ENCODE data around the gene EPB41L4B. TPM values are rescaled to one million over a fixed set of nuclear protein-coding genes. Genes with fewer than 3 reads are reported as not detected.

EPB41L4B gene
- total RNA-seq, 2 donors from 2014 or later, result 13.3 to 15.1 TPM

DNA sequence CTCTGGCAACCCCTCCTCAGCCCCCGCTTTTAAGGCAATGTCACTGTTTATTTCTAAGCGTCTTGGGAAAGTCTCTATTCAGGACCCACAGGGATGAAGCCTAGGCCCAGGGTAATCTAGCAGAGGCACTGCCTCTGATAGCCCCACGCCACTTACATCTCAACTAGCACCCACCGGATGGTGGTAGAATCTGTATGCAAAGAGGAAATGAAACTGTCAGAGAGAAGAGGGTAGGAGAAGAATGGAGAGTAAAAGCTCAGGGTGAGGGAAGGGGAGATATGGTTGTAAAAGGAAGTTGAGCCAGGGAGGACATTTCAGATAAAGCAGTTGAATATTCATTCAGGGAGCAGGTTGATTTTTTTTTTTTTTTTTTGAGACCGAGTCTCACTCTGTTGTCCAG is 156.8 kb downstream of the EPB41L4B start:
- 86% methylated on average over 5 of the region's 5 CpGs for WGBS
- DNase-seq (ENCODE audit: low spot score), result no peak
- intact Hi-C loops (cut with DNase I), result no loop called here

DNA sequence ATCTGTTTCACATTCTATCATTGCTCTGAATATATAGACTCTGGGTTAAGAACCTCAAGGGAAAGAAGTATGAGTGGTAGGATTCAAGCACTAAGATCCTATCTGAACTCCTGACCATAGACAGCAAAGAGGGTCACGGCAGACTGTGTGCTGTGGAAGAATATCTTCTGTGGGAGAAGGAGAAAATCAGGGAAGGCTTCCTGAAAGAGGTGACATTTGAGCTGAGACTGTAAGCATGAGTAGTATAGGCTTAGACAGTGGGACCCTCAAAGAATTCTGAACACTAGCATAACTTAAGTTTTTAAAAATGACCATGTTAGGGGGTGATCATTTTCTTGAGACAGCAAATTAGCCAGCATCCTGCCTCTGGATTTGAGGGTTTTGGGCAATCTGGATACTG is 157.7 kb downstream of the EPB41L4B start:
- no peak for TF ChIP-seq POLR2AphosphoS5 (IDR thresholded peaks at IDR 0.05)
- TF ChIP-seq POLR2A (IDR thresholded peaks at IDR 0.05), result no peak
- TF ChIP-seq, protein P1, sequence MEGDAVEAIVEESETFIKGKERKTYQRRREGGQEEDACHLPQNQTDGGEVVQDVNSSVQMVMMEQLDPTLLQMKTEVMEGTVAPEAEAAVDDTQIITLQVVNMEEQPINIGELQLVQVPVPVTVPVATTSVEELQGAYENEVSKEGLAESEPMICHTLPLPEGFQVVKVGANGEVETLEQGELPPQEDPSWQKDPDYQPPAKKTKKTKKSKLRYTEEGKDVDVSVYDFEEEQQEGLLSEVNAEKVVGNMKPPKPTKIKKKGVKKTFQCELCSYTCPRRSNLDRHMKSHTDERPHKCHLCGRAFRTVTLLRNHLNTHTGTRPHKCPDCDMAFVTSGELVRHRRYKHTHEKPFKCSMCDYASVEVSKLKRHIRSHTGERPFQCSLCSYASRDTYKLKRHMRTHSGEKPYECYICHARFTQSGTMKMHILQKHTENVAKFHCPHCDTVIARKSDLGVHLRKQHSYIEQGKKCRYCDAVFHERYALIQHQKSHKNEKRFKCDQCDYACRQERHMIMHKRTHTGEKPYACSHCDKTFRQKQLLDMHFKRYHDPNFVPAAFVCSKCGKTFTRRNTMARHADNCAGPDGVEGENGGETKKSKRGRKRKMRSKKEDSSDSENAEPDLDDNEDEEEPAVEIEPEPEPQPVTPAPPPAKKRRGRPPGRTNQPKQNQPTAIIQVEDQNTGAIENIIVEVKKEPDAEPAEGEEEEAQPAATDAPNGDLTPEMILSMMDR (IDR thresholded peaks at IDR 0.05), result no peak
- Histone ChIP-seq H3K4me1 (replicated peaks) (no peaks in the 10 kb centered on the region), H3K27ac (no peak overlapping the region), H3K27me3 (replicated peaks; ENCODE audit: insufficient read depth) (no peaks in the 10 kb centered on the region), H3K9me3 (no peaks in the 10 kb centered on the region), H3K4me3 (no peak overlapping the region), H3K36me3 (no peaks in the 10 kb centered on the region)
- intact Hi-C loops (cut with DNase I), result no loop called here
- DNase-seq (ENCODE audit: low spot score), result no peak
- 97% methylated on average over 1 of the region's 1 CpG for WGBS

More for the DNA sequence above, 156.8 kb downstream of the EPB41L4B start:
- no peak overlapping the region for H3K27ac ChIP-seq
- no peaks in the 10 kb centered on the region for H3K4me1 ChIP-seq (replicated peaks)
- no peak overlapping the region for H3K4me3 ChIP-seq
- H3K9me3 ChIP-seq, result no peaks in the 10 kb centered on the region
- H3K36me3 ChIP-seq, result no peaks in the 10 kb centered on the region
- H3K27me3 ChIP-seq (replicated peaks; ENCODE audit: insufficient read depth), result no peaks in the 10 kb centered on the region
- TF ChIP-seq, protein P1 (IDR thresholded peaks at IDR 0.05), result no peak

DNA sequence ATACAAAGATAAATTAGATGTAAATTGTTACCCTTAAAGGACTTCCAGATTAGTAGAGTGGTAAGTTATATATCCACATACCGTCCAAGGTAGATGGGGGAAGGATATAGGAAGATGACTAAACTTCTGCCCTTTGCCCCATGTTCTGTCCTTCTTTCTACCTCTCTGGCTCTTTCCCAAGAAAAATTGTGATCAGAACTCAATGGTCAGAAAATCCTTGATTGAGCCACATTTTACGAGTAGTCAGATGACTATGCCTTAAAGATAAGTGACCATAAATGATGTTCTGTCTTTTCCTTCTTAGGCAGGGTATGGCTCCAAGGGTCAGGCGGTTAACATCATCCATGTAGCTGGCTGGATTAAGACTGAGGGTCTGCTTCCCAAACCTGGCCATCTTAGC is 158.2 kb downstream of the EPB41L4B start:
- WGBS, result 92% methylated on average over 3 of the region's 3 CpGs
- no peaks in the 10 kb centered on the region for H3K9me3 ChIP-seq
- no peak overlapping the region for H3K4me3 ChIP-seq
- H3K4me1 ChIP-seq (replicated peaks), result no peaks in the 10 kb centered on the region
- no peak overlapping the region for H3K27ac ChIP-seq
- no peak for DNase-seq (ENCODE audit: low spot score)
- no peaks in the 10 kb centered on the region for H3K27me3 ChIP-seq (replicated peaks; ENCODE audit: insufficient read depth)
- no peaks in the 10 kb centered on the region for H3K36me3 ChIP-seq
- intact Hi-C loops (cut with DNase I), result no loop called here
- TF ChIP-seq, protein P1 (IDR thresholded peaks at IDR 0.05), result no peak
- no peak for TF ChIP-seq POLR2A (IDR thresholded peaks at IDR 0.05)
- no peak for TF ChIP-seq POLR2AphosphoS5 (IDR thresholded peaks at IDR 0.05)

DNA sequence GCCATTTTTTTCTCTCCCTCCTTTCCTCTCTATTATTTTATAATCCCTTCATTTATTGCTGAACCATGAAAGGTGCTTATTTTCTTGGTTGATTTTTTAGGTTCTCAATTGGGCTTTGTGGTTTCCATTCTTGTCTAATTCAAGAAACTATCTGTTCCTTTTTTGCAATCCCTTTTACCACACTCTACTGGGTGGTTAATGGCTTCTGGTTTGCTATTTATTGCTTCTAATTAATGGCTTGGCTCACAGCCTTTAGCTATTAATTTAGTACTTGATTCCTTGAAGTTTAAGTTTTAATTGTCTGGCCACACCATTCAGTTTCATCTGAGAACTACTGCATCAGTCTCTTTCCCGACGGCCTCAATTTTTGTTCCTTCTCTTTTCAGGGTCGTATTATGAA is 159.4 kb downstream of the EPB41L4B start:
- Histone ChIP-seq H3K9me3 (no peaks in the 10 kb centered on the region), H3K4me3 (no peak overlapping the region), H3K36me3 (no peaks in the 10 kb centered on the region), H3K4me1 (replicated peaks) (no peaks in the 10 kb centered on the region), H3K27me3 (replicated peaks; ENCODE audit: insufficient read depth) (no peaks in the 10 kb centered on the region), H3K27ac (no peak overlapping the region)
- WGBS, result 80% methylated on average over 3 of the region's 3 CpGs
- intact Hi-C loops (cut with DNase I), result no loop called here
- no peak for DNase-seq (ENCODE audit: low spot score)
- no peak for TF ChIP-seq POLR2A (IDR thresholded peaks at IDR 0.05)
- no peak for TF ChIP-seq POLR2AphosphoS5 (IDR thresholded peaks at IDR 0.05)
- TF ChIP-seq, protein P1 (IDR thresholded peaks at IDR 0.05), result no peak

DNA sequence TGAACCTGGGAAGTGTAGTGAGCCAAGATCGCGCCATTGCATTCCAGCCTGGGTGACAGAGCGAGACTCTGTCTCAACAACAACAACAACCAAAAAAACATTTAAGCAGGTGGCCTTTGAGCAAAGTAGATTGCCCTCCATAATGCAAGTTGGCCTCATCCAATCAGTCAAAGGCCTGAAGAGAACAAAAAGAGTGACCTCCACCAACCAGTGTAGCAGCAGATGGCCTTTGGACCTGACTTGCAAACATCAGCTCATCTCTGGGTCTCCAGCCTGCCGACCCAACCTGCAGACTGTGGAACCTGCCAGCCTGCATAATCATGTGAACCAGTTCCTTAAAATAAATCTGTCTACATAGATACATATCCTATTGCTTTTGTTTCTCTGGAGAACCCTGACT is 161.3 kb downstream of the EPB41L4B start:
- DNase-seq (ENCODE audit: low spot score), result no peak
- Histone ChIP-seq H3K27ac (no peak overlapping the region), H3K9me3 (no peaks in the 10 kb centered on the region), H3K4me1 (replicated peaks) (no peaks in the 10 kb centered on the region), H3K4me3 (no peak overlapping the region), H3K36me3 (no peaks in the 10 kb centered on the region), H3K27me3 (replicated peaks; ENCODE audit: insufficient read depth) (no peaks in the 10 kb centered on the region)
- intact Hi-C loops (cut with DNase I), result no loop called here
- TF ChIP-seq POLR2A (IDR thresholded peaks at IDR 0.05), result no peak
- TF ChIP-seq, protein P1 (IDR thresholded peaks at IDR 0.05), result no peak
- no peak for TF ChIP-seq POLR2AphosphoS5 (IDR thresholded peaks at IDR 0.05)
- WGBS, result 90% methylated on average over 4 of the region's 4 CpGs
